Activated CD8-positive, alpha-beta memory T cell treated with anti-CD3 and anti-CD28 coated beads, Interleukin-2, amount 10 ng/mL, durations not matched to agents 7 days and 5 days (primary cell): Measurements from ENCODE around the gene NES. TPM values are rescaled to one million over a fixed set of nuclear protein-coding genes. Genes with fewer than 3 reads are reported as not detected.
"Not testable (repeated sequence)": the region's sequence is repeated elsewhere in the genome, so short reads cannot be mapped to it uniquely, and the experiment has no call there.

Source experiments
- ATAC-seq: fragments of 150-1000 bp; cut with Tn5 transposase; one replicate; pipeline ENCODE4 v1.10.0; 2021; ENCODE audit warnings: moderate library complexity
- CTCF ChIA-PET: fragments of 350-600 bp; sonication (Branson Sonifier 250); formaldehyde crosslinking; loops from one replicate; lab custom pipeline; 2021; ENCODE audit warnings: antibody characterized with exemption; lab: Charles Lee
- DNase-seq: peaks from one replicate; pipeline ENCODE4 v3.0.0-alpha.2; 2020
- H3K27ac Mint-ChIP-seq: one replicate; pipeline ENCODE4 v1.8.0; 2021; ENCODE audit warnings: mild to moderate bottlenecking, mixed read lengths
- H3K27me3 Mint-ChIP-seq: one replicate; pipeline ENCODE4 v1.8.0; 2021; ENCODE audit warnings: mixed read lengths
- H3K36me3 Mint-ChIP-seq: one replicate; pipeline ENCODE4 v1.8.0; 2021; ENCODE audit warnings: mild to moderate bottlenecking, mixed read lengths
- H3K4me1 Mint-ChIP-seq: one replicate; pipeline ENCODE4 v1.8.0; 2021; ENCODE audit warnings: mixed read lengths
- H3K4me3 Mint-ChIP-seq: one replicate; pipeline ENCODE4 v1.8.0; 2021; ENCODE audit warnings: mild to moderate bottlenecking, moderate library complexity, mixed read lengths
- H3K9me3 Mint-ChIP-seq: one replicate; pipeline ENCODE4 v1.8.0; 2022; ENCODE audit warnings: low read depth, mixed read lengths
- total RNA-seq, 2 experiments: library from RNA; stranded (reverse); gene quantifications; one replicate each; pipeline ENCODE4 v1.2.3, GENCODE V29; 2021

Gene NES
- total RNA-seq, 2 experiments from 2014 or later, result not detected

GRCh38 chr1:156643049-156643777 is 34.0 kb downstream of the NES start:
- no peak for DNase-seq
- peak overlapping the region; percentile 54 for H3K27ac Mint-ChIP-seq
- H3K27me3 Mint-ChIP-seq, result peaks cover 94% of the 10 kb centered on the region
- H3K36me3 Mint-ChIP-seq, result no peaks in the 10 kb centered on the region
- CTCF ChIA-PET, result interaction anchor here (0.8 to 22.5 kb wide), 15 partner anchors 9 to 360 kb away, joined by 3 to 344 read pairs (median 4); partner anchors contain the start of genes CRABP2, HAPLN2, NES and SMG5
- peak overlapping the region; percentile 1 for H3K4me3 Mint-ChIP-seq
- ATAC-seq, result no peak
- no peaks in the 10 kb centered on the region for H3K9me3 Mint-ChIP-seq
- peaks cover 41% of the 10 kb centered on the region for H3K4me1 Mint-ChIP-seq

GRCh38 chr1:156642265-156643048 is 34.8 kb downstream of the NES start:
- no peaks in the 10 kb centered on the region for H3K9me3 Mint-ChIP-seq
- H3K4me3 Mint-ChIP-seq, result no peak overlapping the region
- H3K36me3 Mint-ChIP-seq, result no peaks in the 10 kb centered on the region
- peaks cover 93% of the 10 kb centered on the region for H3K27me3 Mint-ChIP-seq
- ATAC-seq, result no peak
- CTCF ChIA-PET, result interaction anchor here (0.9 to 22.5 kb wide), 12 partner anchors 10 to 257 kb away, joined by 3 to 344 read pairs (median 6); partner anchors contain the start of genes CRABP2, HAPLN2 and NES
- no peak overlapping the region for H3K27ac Mint-ChIP-seq
- H3K4me1 Mint-ChIP-seq, result peaks cover 41% of the 10 kb centered on the region
- DNase-seq, result no peak

- Mint-ChIP-seq H3K9me3 (no peaks in the 10 kb centered on the region), H3K4me1 (peaks cover 41% of the 10 kb centered on the region), H3K36me3 (no peaks in the 10 kb centered on the region), H3K27ac (no peak within 1 kb of the TSS), H3K27me3 (peaks cover 90% of the 10 kb centered on the region), H3K4me3 (no peak within 1 kb of the TSS)
- no peak for ATAC-seq
- CTCF ChIA-PET, result interaction anchor here (0.8 to 22.5 kb wide), 9 partner anchors 15 to 256 kb away, joined by 3 to 344 read pairs (median 7); partner anchors contain the start of genes HAPLN2 and NES
- no peak for DNase-seq
These were observed 35.4 kb downstream of the NES start, which contains the start of gene BCAN for GRCh38 chr1:156641761-156642264. Gene BCAN (plus strand): TSS chr1:156642117. CDS start chr1:156646055, 3,938 bp downstream.

GRCh38 chr1:156640842-156641706 is 36.1 kb downstream of the NES start:
- DNase-seq (no peak), ATAC-seq (no peak)
- H3K4me1 Mint-ChIP-seq, result peaks cover 41% of the 10 kb centered on the region
- no peaks in the 10 kb centered on the region for H3K36me3 Mint-ChIP-seq
- H3K4me3 Mint-ChIP-seq, result no peak overlapping the region
- H3K27me3 Mint-ChIP-seq, result peaks cover 90% of the 10 kb centered on the region
- H3K27ac Mint-ChIP-seq, result no peak overlapping the region
- no peaks in the 10 kb centered on the region for H3K9me3 Mint-ChIP-seq
- CTCF ChIA-PET, result interaction anchor here (0.7 to 22.5 kb wide), 8 partner anchors 15 to 228 kb away, joined by 3 to 344 read pairs (median 6); partner anchors contain the start of genes HAPLN2 and NES

GRCh38 chr1:156639601-156640101 is 37.6 kb downstream of the NES start:
- Mint-ChIP-seq H3K27ac (no peak overlapping the region), H3K36me3 (no peaks in the 10 kb centered on the region), H3K4me3 (no peak overlapping the region), H3K4me1 (peaks cover 36% of the 10 kb centered on the region), H3K27me3 (peaks cover 88% of the 10 kb centered on the region), H3K9me3 (no peaks in the 10 kb centered on the region)
- DNase-seq, result no peak
- ATAC-seq, result no peak
- CTCF ChIA-PET, result interaction anchor here (1.2 to 22.5 kb wide), 3 partner anchors 13 to 87 kb away, joined by 3 to 344 read pairs (median 5); partner anchors contain the start of gene HAPLN2

GRCh38 chr1:156638189-156638985 is 38.8 kb downstream of the NES start:
- H3K9me3 Mint-ChIP-seq, result no peaks in the 10 kb centered on the region
- DNase-seq, result no peak
- no peaks in the 10 kb centered on the region for H3K36me3 Mint-ChIP-seq
- no peak overlapping the region for H3K4me3 Mint-ChIP-seq
- ATAC-seq, result no peak
- H3K4me1 Mint-ChIP-seq, result peaks cover 24% of the 10 kb centered on the region
- H3K27ac Mint-ChIP-seq, result no peak overlapping the region
- peaks cover 87% of the 10 kb centered on the region for H3K27me3 Mint-ChIP-seq
- CTCF ChIA-PET, result interaction anchor here (1.2 to 22.5 kb wide), 4 partner anchors 12 to 88 kb away, joined by 3 to 344 read pairs (median 7); partner anchors contain the start of gene HAPLN2

GRCh38 chr1:156632355-156632754 is 44.9 kb downstream of the NES start:
- no peaks in the 10 kb centered on the region for H3K36me3 Mint-ChIP-seq
- no peak for ATAC-seq
- no peaks in the 10 kb centered on the region for H3K4me1 Mint-ChIP-seq
- no peaks in the 10 kb centered on the region for H3K9me3 Mint-ChIP-seq
- H3K27me3 Mint-ChIP-seq, result peaks cover 77% of the 10 kb centered on the region
- no peak overlapping the region for H3K27ac Mint-ChIP-seq
- no peak overlapping the region for H3K4me3 Mint-ChIP-seq
- no peak for DNase-seq
- CTCF ChIA-PET, result interaction anchor here (14.6 to 22.5 kb wide), 3 partner anchors 6 to 28 kb away, joined by 340 to 344 read pairs (median 344); partner anchors contain the start of genes BCAN and HAPLN2

- peaks cover 77% of the 10 kb centered on the region for H3K27me3 Mint-ChIP-seq
- not testable (repeated sequence) for H3K4me3 Mint-ChIP-seq, ATAC-seq, H3K9me3 Mint-ChIP-seq, H3K27ac Mint-ChIP-seq, H3K4me1 Mint-ChIP-seq, DNase-seq, H3K36me3 Mint-ChIP-seq
- CTCF ChIA-PET, result interaction anchor here (0.7 to 22.5 kb wide), 5 partner anchors 5 to 270 kb away, joined by 3 to 344 read pairs (median 340); partner anchors contain the start of genes BCAN and HAPLN2
These were observed 46.1 kb downstream of the NES start for GRCh38 chr1:156631152-156631551.

- H3K36me3 Mint-ChIP-seq, result no peaks in the 10 kb centered on the region
- CTCF ChIA-PET, result interaction anchor here (1.0 to 15.7 kb wide), 4 partner anchors 13 to 244 kb away, joined by 3 to 344 read pairs (median 172); partner anchors contain the start of gene BCAN
- ATAC-seq (no peak), DNase-seq (no peak)
- no peaks in the 10 kb centered on the region for H3K9me3 Mint-ChIP-seq
- H3K4me1 Mint-ChIP-seq, result peaks cover 6% of the 10 kb centered on the region
- no peak overlapping the region for H3K27ac Mint-ChIP-seq
- no peak overlapping the region for H3K4me3 Mint-ChIP-seq
- H3K27me3 Mint-ChIP-seq, result peaks cover 77% of the 10 kb centered on the region
These were observed 47.3 kb downstream of the NES start for GRCh38 chr1:156629823-156630449.

GRCh38 chr1:156627313-156627880 is 49.8 kb downstream of the NES start:
- peak; percentile 29 for ATAC-seq
- H3K9me3 Mint-ChIP-seq, result no peaks in the 10 kb centered on the region
- CTCF ChIA-PET, result interaction anchor here (0.7 to 15.7 kb wide), 26 partner anchors 10 to 243 kb away, joined by 3 to 344 read pairs (median 4); partner anchors contain the start of genes BCAN, GPATCH4 and NES
- no peaks in the 10 kb centered on the region for H3K36me3 Mint-ChIP-seq
- peak; percentile 61 for DNase-seq
- H3K27ac Mint-ChIP-seq, result no peak overlapping the region
- H3K27me3 Mint-ChIP-seq, result peaks cover 72% of the 10 kb centered on the region
- H3K4me3 Mint-ChIP-seq, result no peak overlapping the region
- peaks cover 8% of the 10 kb centered on the region for H3K4me1 Mint-ChIP-seq

- no peaks in the 10 kb centered on the region for H3K36me3 Mint-ChIP-seq
- H3K27me3 Mint-ChIP-seq, result peaks cover 70% of the 10 kb centered on the region
- H3K4me1 Mint-ChIP-seq, result peaks cover 8% of the 10 kb centered on the region
- no peak overlapping the region for H3K27ac Mint-ChIP-seq
- DNase-seq (no peak), ATAC-seq (no peak)
- H3K4me3 Mint-ChIP-seq, result no peak overlapping the region
- H3K9me3 Mint-ChIP-seq, result no peaks in the 10 kb centered on the region
- CTCF ChIA-PET, result interaction anchor here (0.7 to 15.7 kb wide), 13 partner anchors 13 to 240 kb away, joined by 3 to 344 read pairs (median 18); partner anchors contain the start of genes BCAN, GPATCH4 and NES
These were observed 51.1 kb downstream of the NES start for GRCh38 chr1:156626079-156626438.
